SHP77 treated with DMSO at 0.1 percent for 48 hours (cell line): ENCODE results near the gene MEIS2.

Source experiments
- DNase-seq: peaks from one replicate; lab custom pipeline; 2025; lab: John Stamatoyannopoulos, UW

Gene MEIS2

GRCh38 chr15:37100109-37100965 is at the start of gene MEIS2:
Gene MEIS2, minus strand, starts transcription at chr15:37100549. Its CDS starts 1,083 bp downstream, at chr15:37099466.
- peak; percentile 71 for DNase-seq

- DNase-seq: no peak
Measured at GRCh38 chr15:37149146-37149545, 48.8 kb upstream of the MEIS2 start.

- DNase-seq: no peak
Measured at GRCh38 chr15:37148714-37149113, 48.4 kb upstream of the MEIS2 start.

- DNase-seq: no peak
Measured at GRCh38 chr15:37143351-37143750, 43.0 kb upstream of the MEIS2 start.

- DNase-seq: no peak
Measured at GRCh38 chr15:37142371-37142770, 42.0 kb upstream of the MEIS2 start.

- no peak for DNase-seq
Measured at GRCh38 chr15:37140531-37141058, 40.2 kb upstream of the MEIS2 start.

GRCh38 chr15:37138591-37139215 is 38.4 kb upstream of the MEIS2 start:
- DNase-seq: no peak

- DNase-seq: no peak
Measured at GRCh38 chr15:37137221-37137620, 36.9 kb upstream of the MEIS2 start.

- DNase-seq: no peak
Measured at GRCh38 chr15:37136666-37137065, 36.3 kb upstream of the MEIS2 start.

- DNase-seq: peak; percentile 2
Measured at GRCh38 chr15:37135225-37135624, 34.9 kb upstream of the MEIS2 start.

GRCh38 chr15:37134699-37135131 is 34.4 kb upstream of the MEIS2 start:
- no peak for DNase-seq

- DNase-seq: no peak
Measured at GRCh38 chr15:37134244-37134643, 33.9 kb upstream of the MEIS2 start.

GRCh38 chr15:37133602-37134001 is 33.3 kb upstream of the MEIS2 start:
- no peak for DNase-seq

GRCh38 chr15:37132826-37133417 is 32.6 kb upstream of the MEIS2 start:
- DNase-seq: no peak

GRCh38 chr15:37131621-37132020 is 31.3 kb upstream of the MEIS2 start:
- DNase-seq: no peak

- DNase-seq: no peak
Measured at GRCh38 chr15:37130356-37130755, 30.0 kb upstream of the MEIS2 start.

- no peak for DNase-seq
Measured at GRCh38 chr15:37125143-37125542, 24.8 kb upstream of the MEIS2 start.

GRCh38 chr15:37124331-37124730 is 24.0 kb upstream of the MEIS2 start:
- DNase-seq: no peak

GRCh38 chr15:37122703-37123102 is 22.4 kb upstream of the MEIS2 start:
- DNase-seq: no peak

- DNase-seq: no peak
Measured at GRCh38 chr15:37121492-37121891, 21.1 kb upstream of the MEIS2 start.

- DNase-seq: no peak
Measured at GRCh38 chr15:37117030-37117429, 16.7 kb upstream of the MEIS2 start.

GRCh38 chr15:37115538-37115937 is 15.2 kb upstream of the MEIS2 start:
- no peak for DNase-seq
